Suprapubic skin (tissue), 4 donors: Measurements from ENCODE around the gene PNKP. TPM values are rescaled to one million over a fixed set of nuclear protein-coding genes. Genes with fewer than 3 reads are reported as not detected.

Source experiments
- DNase-seq, 2 donors: peaks; one replicate each; pipeline ENCODE4 v3.0.0-alpha.2; 2019; ENCODE audit warnings: low spot score in 2 of 2
- H3K27ac ChIP-seq: fragments of 200-600 bp; sonication (generic); one replicate; pipeline ENCODE4 v1.5.1; 2019
- H3K27me3 ChIP-seq: fragments of 200-600 bp; sonication (generic); one replicate; pipeline ENCODE4 v1.5.1; 2019
- H3K36me3 ChIP-seq: fragments of 200-600 bp; sonication (generic); one replicate; pipeline ENCODE4 v1.5.1; 2019
- H3K4me1 ChIP-seq: fragments of 200-600 bp; sonication (generic); one replicate; pipeline ENCODE4 v1.5.1; 2019
- H3K4me3 ChIP-seq: fragments of 200-600 bp; sonication (generic); one replicate; pipeline ENCODE4 v1.5.1; 2019; ENCODE audit warnings: mild to moderate bottlenecking
- H3K9me3 ChIP-seq: fragments of 200-600 bp; sonication (generic); one replicate; pipeline ENCODE4 v1.5.1; 2019
- CTCF ChIP-seq, 2 donors: fragments of 200-600 bp in 1 of 2; fragments of 450-650 bp in 1 of 2; sonication (generic) in 1 of 2; IDR thresholded peaks; one replicate each; pipeline ENCODE4 v1.5.1; 2016 to 2019; ENCODE audit warnings: antibody characterized with exemption in 2 of 2, mild to moderate bottlenecking in 1 of 2, moderate library complexity in 1 of 2
- EP300 ChIP-seq: sonication (generic); formaldehyde crosslinking; IDR thresholded peaks from one replicate; pipeline ENCODE4 v1.6.1; 2017; ENCODE audit warnings: antibody characterized with exemption
- POLR2A ChIP-seq, 2 donors: fragments of 450-650 bp; IDR thresholded peaks; one replicate each; pipeline ENCODE4 v1.6.1; 2017; ENCODE audit warnings: antibody characterized with exemption in 2 of 2, mild to moderate bottlenecking in 2 of 2, moderate library complexity in 2 of 2
- POLR2AphosphoS5 ChIP-seq, 3 donors: sonication (generic); formaldehyde crosslinking; IDR thresholded peaks; one replicate each; pipeline ENCODE4 v1.6.1; 2017; ENCODE audit warnings: antibody characterized with exemption in 3 of 3
- WGBS: methylation state at CpG from one replicate; pipeline ENCODE4 v1.1.5; 2018; 5-methylcytosine and 5-hydroxymethylcytosine counted together
- total RNA-seq, 4 donors: library from RNA; depleted of rRNA; stranded (reverse); fragments of >200 nt; gene quantifications; one replicate each; pipeline ENCODE4 v1.1.0, GENCODE V29; 2016

Gene PNKP
- total RNA-seq, 4 donors from 2014 or later = 26.0 to 53.3 (median 40.5) TPM

GRCh38 chr19:49849433-49850220, 17.7 kb downstream of the PNKP start:
- peaks cover 42% of the 10 kb centered on the region for H3K4me1 ChIP-seq
- H3K9me3 ChIP-seq = no peaks in the 10 kb centered on the region
- WGBS = 88% methylated on average over 15 of the region's 15 CpGs
- H3K36me3 ChIP-seq = peaks cover 4% of the 10 kb centered on the region
- no peak for TF ChIP-seq POLR2A (IDR thresholded peaks at IDR 0.05)
- no peak for TF ChIP-seq CTCF (IDR thresholded peaks at IDR 0.05)
- TF ChIP-seq EP300 = no peak
- TF ChIP-seq POLR2AphosphoS5 (IDR thresholded peaks at IDR 0.05) = no peak
- H3K27me3 ChIP-seq = no peaks in the 10 kb centered on the region
- peak overlapping the region; percentile 99 for H3K27ac ChIP-seq
- DNase-seq = no peak
- H3K4me3 ChIP-seq = peak overlapping the region; percentile 98

DNA sequence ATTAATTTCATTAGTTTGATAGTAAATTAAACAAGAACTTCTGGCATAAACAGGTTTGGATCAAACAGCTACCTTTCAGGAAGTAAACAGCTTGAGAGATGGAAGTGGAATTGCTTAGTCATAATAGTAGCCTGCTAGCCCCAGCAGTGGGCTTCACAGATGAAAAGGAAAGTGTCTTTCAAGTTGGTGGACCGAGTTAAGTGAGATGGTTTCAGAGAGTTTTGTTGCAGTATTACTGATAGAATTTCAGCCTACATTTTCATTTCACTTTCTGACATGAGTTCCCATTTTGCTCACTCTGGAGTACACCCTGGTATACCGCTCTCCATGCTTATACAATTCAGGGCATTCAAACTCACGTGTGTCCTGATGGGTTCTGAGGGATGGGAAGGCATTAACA, 18.4 kb downstream of the PNKP start:
- H3K9me3 ChIP-seq = no peaks in the 10 kb centered on the region
- peaks cover 37% of the 10 kb centered on the region for H3K4me1 ChIP-seq
- H3K4me3 ChIP-seq = no peak overlapping the region
- H3K27me3 ChIP-seq = no peaks in the 10 kb centered on the region
- WGBS = 93% methylated on average over 3 of the region's 3 CpGs
- no peak for TF ChIP-seq POLR2A (IDR thresholded peaks at IDR 0.05)
- TF ChIP-seq POLR2AphosphoS5 (IDR thresholded peaks at IDR 0.05) = no peak
- TF ChIP-seq EP300 = no peak
- no peak for TF ChIP-seq CTCF (IDR thresholded peaks at IDR 0.05)
- DNase-seq = no peak
- no peak overlapping the region for H3K27ac ChIP-seq
- no peaks in the 10 kb centered on the region for H3K36me3 ChIP-seq

GRCh38 chr19:49847731-49848696, 19.4 kb downstream of the PNKP start:
- Histone ChIP-seq H3K9me3 (no peaks in the 10 kb centered on the region), H3K27me3 (no peaks in the 10 kb centered on the region), H3K36me3 (no peaks in the 10 kb centered on the region), H3K4me1 (peaks cover 28% of the 10 kb centered on the region), H3K4me3 (no peak overlapping the region), H3K27ac (no peak overlapping the region)
- 90% methylated on average over 10 of the region's 10 CpGs for WGBS
- DNase-seq = no peak
- no peak for TF ChIP-seq CTCF (IDR thresholded peaks at IDR 0.05)
- TF ChIP-seq POLR2A (IDR thresholded peaks at IDR 0.05) = no peak
- no peak for TF ChIP-seq EP300
- no peak for TF ChIP-seq POLR2AphosphoS5 (IDR thresholded peaks at IDR 0.05)

GRCh38 chr19:49846408-49846807, 21.0 kb downstream of the PNKP start:
- TF ChIP-seq POLR2AphosphoS5 (IDR thresholded peaks at IDR 0.05) (no peak), CTCF (IDR thresholded peaks at IDR 0.05) (no peak), POLR2A (IDR thresholded peaks at IDR 0.05) (no peak), EP300 (no peak)
- no peak overlapping the region for H3K27ac ChIP-seq
- H3K36me3 ChIP-seq = no peaks in the 10 kb centered on the region
- no peak overlapping the region for H3K4me3 ChIP-seq
- DNase-seq = no peak
- H3K4me1 ChIP-seq = peaks cover 14% of the 10 kb centered on the region
- 77% methylated on average over 5 of the region's 5 CpGs for WGBS
- no peaks in the 10 kb centered on the region for H3K27me3 ChIP-seq
- H3K9me3 ChIP-seq = no peaks in the 10 kb centered on the region

DNA sequence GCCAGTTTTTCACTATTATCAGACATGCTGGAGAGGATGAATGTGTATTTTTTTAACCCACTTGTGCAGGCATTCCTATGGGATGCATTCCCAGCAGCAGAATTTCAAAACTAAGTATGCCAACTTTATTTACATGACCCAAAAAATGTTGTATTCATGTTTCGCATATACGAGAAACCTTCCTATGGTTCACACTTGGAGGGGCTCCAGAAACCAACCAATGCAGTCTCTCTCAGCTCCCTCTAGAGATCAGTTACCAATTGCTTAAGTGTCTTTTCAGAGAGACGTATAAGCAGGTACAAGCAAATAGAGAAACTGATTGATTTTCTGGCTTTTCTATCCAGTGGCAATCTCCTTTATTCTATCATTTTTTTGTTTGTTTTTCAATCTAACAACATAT, 22.0 kb downstream of the PNKP start:
- WGBS = 44% methylated on average over 3 of the region's 3 CpGs
- no peak overlapping the region for H3K27ac ChIP-seq
- TF ChIP-seq POLR2AphosphoS5 (IDR thresholded peaks at IDR 0.05) (no peak), POLR2A (IDR thresholded peaks at IDR 0.05) (no peak), EP300 (no peak), CTCF (IDR thresholded peaks at IDR 0.05) (no peak)
- no peaks in the 10 kb centered on the region for H3K27me3 ChIP-seq
- H3K4me3 ChIP-seq = no peak overlapping the region
- DNase-seq = no peak
- no peaks in the 10 kb centered on the region for H3K9me3 ChIP-seq
- H3K36me3 ChIP-seq = no peaks in the 10 kb centered on the region
- H3K4me1 ChIP-seq = peaks cover 13% of the 10 kb centered on the region
